ENCODE results near the gene AP3B1. TPM values are rescaled to one million over a fixed set of nuclear protein-coding genes. Genes with fewer than 3 reads are reported as not detected.
"Not testable (repeated sequence)": the region's sequence is repeated elsewhere in the genome, so short reads cannot be mapped to it uniquely, and the experiment has no call there.

AP3B1 gene
- total RNA-seq, 1 donor from 2014 or later, result 45.5 TPM

DNA sequence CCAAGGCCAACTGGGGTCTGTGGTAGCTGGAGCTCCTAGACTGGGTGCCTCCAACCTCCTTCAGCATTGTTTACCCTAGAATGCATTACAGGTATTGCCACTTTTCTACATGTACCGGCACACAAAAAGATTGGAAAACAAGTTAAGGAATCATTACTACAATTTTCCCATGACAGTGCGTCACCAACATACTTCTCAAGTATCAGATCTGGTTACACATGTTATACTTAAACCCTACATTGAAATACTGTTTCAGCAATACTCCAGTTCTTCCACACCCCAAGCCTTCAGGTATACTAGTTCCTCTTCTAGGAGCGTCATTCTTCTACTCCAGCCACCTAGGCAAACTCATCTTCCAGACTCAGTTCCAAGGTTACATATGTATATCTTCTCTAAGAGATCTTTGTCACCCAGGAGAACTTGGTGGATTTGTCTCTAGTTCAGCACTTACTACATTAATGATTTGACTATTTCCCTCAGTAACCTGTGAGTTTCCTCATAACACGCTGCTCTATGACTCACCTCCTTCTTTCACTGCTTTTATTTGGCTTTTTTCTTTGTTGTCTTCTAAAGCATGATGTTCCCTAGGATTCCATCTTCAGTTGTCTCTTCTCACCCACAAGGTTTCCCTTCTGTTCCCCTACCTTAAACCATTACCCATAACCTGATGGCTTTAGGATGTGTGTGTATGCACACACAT is 217.0 kb downstream of the AP3B1 start:
- intact Hi-C loops (cut with micrococcal nuclease), result no loop called here
- no peak for DNase-seq
- H3K4me3 Mint-ChIP-seq, result no peak overlapping the region
- no peaks in the 10 kb centered on the region for H3K4me1 Mint-ChIP-seq
- H3K9me3 Mint-ChIP-seq, result peaks cover 12% of the 10 kb centered on the region
- no peaks in the 10 kb centered on the region for H3K27me3 Mint-ChIP-seq
- H3K27ac Mint-ChIP-seq, result no peak overlapping the region
- H3K36me3 Mint-ChIP-seq (ENCODE audit: low read depth), result peaks cover 16% of the 10 kb centered on the region

- H3K36me3 Mint-ChIP-seq (ENCODE audit: low read depth), result peaks cover 14% of the 10 kb centered on the region
- no peak overlapping the region for H3K4me3 Mint-ChIP-seq
- no peak for DNase-seq
- H3K27ac Mint-ChIP-seq, result no peak overlapping the region
- H3K4me1 Mint-ChIP-seq, result no peaks in the 10 kb centered on the region
- no peaks in the 10 kb centered on the region for H3K27me3 Mint-ChIP-seq
- intact Hi-C loops (cut with micrococcal nuclease), result no loop called here
- peaks cover 9% of the 10 kb centered on the region for H3K9me3 Mint-ChIP-seq
Observed at GRCh38 chr5:78076351-78076750, 218.1 kb downstream of the AP3B1 start.

GRCh38 chr5:78075301-78075700 is 219.2 kb downstream of the AP3B1 start:
- intact Hi-C loops (cut with micrococcal nuclease), result no loop called here
- Mint-ChIP-seq H3K4me3 (no peak overlapping the region), H3K36me3 (ENCODE audit: low read depth) (peaks cover 19% of the 10 kb centered on the region), H3K27me3 (no peaks in the 10 kb centered on the region), H3K4me1 (no peaks in the 10 kb centered on the region), H3K9me3 (peaks cover 15% of the 10 kb centered on the region), H3K27ac (no peak overlapping the region)
- DNase-seq, result no peak

DNA sequence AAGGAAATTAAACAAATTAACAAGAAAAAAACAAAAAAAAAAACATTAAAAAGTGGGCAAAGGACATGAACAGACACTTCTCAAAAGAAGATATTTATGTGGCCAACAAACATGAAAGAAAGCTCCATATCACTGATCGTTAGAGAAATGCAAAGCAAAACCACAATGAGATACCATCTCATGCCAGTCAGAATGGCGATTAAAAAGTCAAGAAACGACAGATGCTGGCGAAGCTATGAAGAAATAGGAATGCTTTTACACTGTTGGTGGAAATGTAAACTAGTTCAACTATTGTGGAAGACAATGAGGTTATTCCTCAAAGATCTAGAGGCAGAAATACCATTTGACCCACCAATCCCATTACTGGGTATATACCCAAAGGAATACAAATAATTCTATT is 223.8 kb downstream of the AP3B1 start:
- H3K27me3 Mint-ChIP-seq; DNase-seq; H3K4me1 Mint-ChIP-seq; H3K4me3 Mint-ChIP-seq; H3K27ac Mint-ChIP-seq; intact Hi-C loops (cut with micrococcal nuclease): not testable (repeated sequence)
- Mint-ChIP-seq H3K9me3 (peaks cover 30% of the 10 kb centered on the region), H3K36me3 (ENCODE audit: low read depth) (peaks cover 36% of the 10 kb centered on the region)

- intact Hi-C loops (cut with micrococcal nuclease); H3K4me3 Mint-ChIP-seq; H3K4me1 Mint-ChIP-seq; H3K27ac Mint-ChIP-seq; DNase-seq; H3K27me3 Mint-ChIP-seq: not testable (repeated sequence)
- peaks cover 30% of the 10 kb centered on the region for H3K9me3 Mint-ChIP-seq
- H3K36me3 Mint-ChIP-seq (ENCODE audit: low read depth), result peaks cover 34% of the 10 kb centered on the region
Observed at GRCh38 chr5:78067581-78067980, 226.9 kb downstream of the AP3B1 start.

- H3K4me1 Mint-ChIP-seq; H3K4me3 Mint-ChIP-seq; intact Hi-C loops (cut with micrococcal nuclease); DNase-seq; H3K27ac Mint-ChIP-seq; H3K27me3 Mint-ChIP-seq: not testable (repeated sequence)
- Mint-ChIP-seq H3K36me3 (ENCODE audit: low read depth) (peaks cover 33% of the 10 kb centered on the region), H3K9me3 (peaks cover 30% of the 10 kb centered on the region)
Observed at GRCh38 chr5:78066722-78067121, 227.8 kb downstream of the AP3B1 start.

DNA sequence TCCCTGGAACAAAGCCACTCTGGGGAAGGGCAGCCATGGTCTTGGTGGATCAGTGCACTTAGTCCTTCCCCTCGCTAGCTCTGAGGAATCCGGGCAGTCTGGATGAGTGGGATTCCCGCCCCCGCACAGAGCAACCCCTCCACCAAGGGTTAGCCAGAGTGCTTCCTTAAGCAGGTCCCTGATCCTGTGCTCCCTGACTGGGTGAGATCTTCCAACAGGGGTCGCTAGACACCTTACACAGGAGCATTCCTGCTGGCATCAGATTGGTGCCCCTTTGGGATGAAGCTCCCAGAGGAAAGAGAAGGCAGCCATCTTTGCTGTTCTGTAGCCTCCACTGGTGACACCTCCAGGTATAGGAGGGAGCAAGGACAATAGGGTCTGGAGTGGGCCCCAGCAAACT is 228.8 kb downstream of the AP3B1 start:
- Mint-ChIP-seq H3K4me3 (no peak overlapping the region), H3K27me3 (no peaks in the 10 kb centered on the region), H3K4me1 (no peaks in the 10 kb centered on the region), H3K9me3 (peaks cover 25% of the 10 kb centered on the region), H3K36me3 (ENCODE audit: low read depth) (peaks cover 30% of the 10 kb centered on the region), H3K27ac (no peak overlapping the region)
- intact Hi-C loops (cut with micrococcal nuclease), result no loop called here
- no peak for DNase-seq

DNA sequence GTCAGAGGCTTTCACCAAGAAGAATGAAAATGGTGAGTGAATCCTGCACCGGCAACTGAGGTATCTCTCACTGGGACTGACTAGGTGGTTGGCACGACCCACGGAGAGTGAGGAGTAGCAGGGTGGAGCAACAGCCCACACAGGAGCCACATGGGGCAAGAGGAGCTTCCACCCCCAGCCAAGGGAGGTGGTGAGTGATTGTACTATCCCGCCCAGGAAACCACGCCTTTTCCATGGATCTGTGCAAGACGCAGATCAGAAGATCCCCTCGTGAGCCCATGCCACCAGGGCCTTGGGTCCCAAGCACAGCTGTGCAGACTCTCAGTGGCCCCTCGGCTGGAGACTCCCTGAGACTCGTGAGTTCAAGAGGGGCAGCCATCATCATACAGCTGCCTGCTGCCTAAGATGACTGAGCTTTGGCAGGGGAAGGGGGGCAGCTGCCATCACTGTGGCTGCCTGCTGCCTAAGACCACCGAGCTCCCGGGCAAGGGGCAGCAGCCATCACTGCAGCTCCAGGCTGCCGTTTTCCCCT is 229.5 kb downstream of the AP3B1 start:
- H3K4me3 Mint-ChIP-seq, result no peak overlapping the region
- H3K36me3 Mint-ChIP-seq (ENCODE audit: low read depth), result peaks cover 27% of the 10 kb centered on the region
- H3K9me3 Mint-ChIP-seq, result peaks cover 24% of the 10 kb centered on the region
- intact Hi-C loops (cut with micrococcal nuclease), result no loop called here
- H3K4me1 Mint-ChIP-seq, result no peaks in the 10 kb centered on the region
- H3K27ac Mint-ChIP-seq, result no peak overlapping the region
- no peak for DNase-seq
- no peaks in the 10 kb centered on the region for H3K27me3 Mint-ChIP-seq

DNA sequence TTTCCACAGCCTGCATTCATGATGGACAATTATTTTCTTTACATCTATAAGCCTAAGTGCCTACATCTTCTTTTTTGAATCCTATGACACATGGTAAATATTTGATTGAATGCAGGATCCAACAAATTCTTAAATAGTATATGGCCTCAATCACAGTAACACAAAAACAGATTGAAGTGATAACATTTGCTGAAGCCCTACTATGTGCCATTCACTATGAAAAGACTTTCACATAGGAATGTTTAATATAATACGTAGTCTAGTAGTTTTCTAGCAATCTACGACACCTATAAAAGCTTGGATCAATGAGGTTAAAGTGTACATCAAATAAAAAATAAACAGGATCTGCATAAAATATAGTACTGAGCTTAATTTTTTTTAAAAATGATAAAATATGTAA is 231.0 kb downstream of the AP3B1 start:
- Mint-ChIP-seq H3K27me3 (no peaks in the 10 kb centered on the region), H3K27ac (no peak overlapping the region), H3K4me3 (no peak overlapping the region), H3K4me1 (no peaks in the 10 kb centered on the region), H3K36me3 (ENCODE audit: low read depth) (peaks cover 18% of the 10 kb centered on the region), H3K9me3 (peaks cover 17% of the 10 kb centered on the region)
- DNase-seq, result no peak
- intact Hi-C loops (cut with micrococcal nuclease), result no loop called here

- Mint-ChIP-seq H3K9me3 (peaks cover 15% of the 10 kb centered on the region), H3K4me3 (no peak overlapping the region), H3K27ac (no peak overlapping the region), H3K36me3 (ENCODE audit: low read depth) (peaks cover 14% of the 10 kb centered on the region), H3K27me3 (no peaks in the 10 kb centered on the region), H3K4me1 (no peaks in the 10 kb centered on the region)
- intact Hi-C loops (cut with micrococcal nuclease), result no loop called here
- DNase-seq, result no peak
Observed at GRCh38 chr5:78062645-78063044, 231.9 kb downstream of the AP3B1 start.

DNA sequence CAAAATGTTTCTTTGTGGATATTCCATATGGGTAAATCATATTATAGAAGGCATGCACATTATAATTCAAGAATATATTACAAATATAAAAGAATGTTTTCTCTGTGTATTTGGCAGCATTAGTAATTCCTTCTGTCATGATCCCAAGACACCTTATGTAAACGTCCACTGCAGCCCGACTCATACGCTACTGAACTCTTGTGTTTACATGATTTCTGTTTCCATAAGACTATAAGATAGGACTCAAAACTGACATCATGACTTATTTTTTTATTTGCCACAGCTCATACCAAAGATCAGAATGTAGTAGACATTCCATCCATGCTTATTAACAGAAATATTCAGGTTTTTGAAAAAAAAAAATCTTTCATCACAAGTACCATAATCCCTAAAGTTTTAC is 234.1 kb downstream of the AP3B1 start:
- Mint-ChIP-seq H3K4me1 (no peaks in the 10 kb centered on the region), H3K27me3 (no peaks in the 10 kb centered on the region), H3K36me3 (ENCODE audit: low read depth) (no peaks in the 10 kb centered on the region), H3K9me3 (no peaks in the 10 kb centered on the region), H3K27ac (no peak overlapping the region), H3K4me3 (no peak overlapping the region)
- DNase-seq, result no peak
- intact Hi-C loops (cut with micrococcal nuclease), result no loop called here

GRCh38 chr5:78058625-78059024 is 235.9 kb downstream of the AP3B1 start:
- H3K4me1 Mint-ChIP-seq, result no peaks in the 10 kb centered on the region
- H3K9me3 Mint-ChIP-seq, result no peaks in the 10 kb centered on the region
- DNase-seq, result no peak
- H3K4me3 Mint-ChIP-seq, result no peak overlapping the region
- H3K27me3 Mint-ChIP-seq, result no peaks in the 10 kb centered on the region
- intact Hi-C loops (cut with micrococcal nuclease), result no loop called here
- no peaks in the 10 kb centered on the region for H3K36me3 Mint-ChIP-seq (ENCODE audit: low read depth)
- no peak overlapping the region for H3K27ac Mint-ChIP-seq

DNA sequence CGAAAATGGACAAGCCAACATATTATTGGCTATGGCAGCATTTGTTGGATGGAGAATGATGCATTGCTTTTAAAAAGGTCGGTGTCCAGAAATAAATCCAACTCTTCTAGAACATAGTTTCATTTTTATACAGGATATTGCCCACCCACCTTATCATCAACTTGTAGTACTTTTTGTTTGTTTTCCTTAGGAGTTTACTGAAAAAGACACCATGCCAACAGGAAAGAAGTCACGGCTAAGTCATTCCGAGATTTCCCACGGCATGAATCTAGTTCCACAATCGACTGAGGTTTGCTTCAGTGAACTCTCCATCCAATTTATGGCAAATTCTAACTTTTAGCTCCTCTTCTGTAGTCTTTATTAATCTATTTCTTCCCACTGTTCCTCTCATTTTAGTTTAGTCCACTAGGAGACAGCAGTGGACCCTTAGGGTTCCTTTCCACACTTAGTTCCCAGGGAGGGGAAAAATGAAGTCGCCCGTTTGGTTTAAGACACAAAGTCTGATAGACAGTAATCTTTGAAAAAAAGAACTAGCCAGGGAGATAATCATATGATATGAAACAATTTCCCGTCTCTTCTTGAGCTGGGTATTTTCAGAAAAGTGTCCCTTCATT is 237.5 kb downstream of the AP3B1 start:
- Mint-ChIP-seq H3K4me1 (no peaks in the 10 kb centered on the region), H3K36me3 (ENCODE audit: low read depth) (no peaks in the 10 kb centered on the region), H3K27me3 (no peaks in the 10 kb centered on the region), H3K9me3 (no peaks in the 10 kb centered on the region), H3K27ac (no peak overlapping the region), H3K4me3 (no peak overlapping the region)
- intact Hi-C loops (cut with micrococcal nuclease), result no loop called here
- no peak for DNase-seq

DNA sequence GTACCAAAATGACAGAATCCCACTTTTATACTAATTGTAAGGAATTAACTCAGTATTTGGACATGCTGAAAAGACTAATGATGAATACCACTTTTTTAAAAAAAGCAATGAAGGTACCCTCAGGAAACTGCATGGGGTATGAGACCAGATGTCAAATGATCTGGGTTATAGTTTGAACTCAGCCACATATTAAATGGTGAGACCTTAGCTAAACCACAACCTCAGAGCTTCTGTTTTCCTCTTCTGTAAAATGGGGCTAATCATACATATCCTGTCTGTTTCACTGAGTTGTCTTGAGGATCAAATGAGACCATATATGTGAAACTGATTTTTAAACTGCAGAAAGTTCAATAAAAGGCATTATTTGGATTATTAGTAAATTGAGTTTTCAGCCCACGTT is 238.4 kb downstream of the AP3B1 start:
- no peaks in the 10 kb centered on the region for H3K9me3 Mint-ChIP-seq
- no peaks in the 10 kb centered on the region for H3K27me3 Mint-ChIP-seq
- no peaks in the 10 kb centered on the region for H3K36me3 Mint-ChIP-seq (ENCODE audit: low read depth)
- no peaks in the 10 kb centered on the region for H3K4me1 Mint-ChIP-seq
- H3K4me3 Mint-ChIP-seq, result no peak overlapping the region
- no peak overlapping the region for H3K27ac Mint-ChIP-seq
- DNase-seq, result no peak
- intact Hi-C loops (cut with micrococcal nuclease), result no loop called here

All from activated CD4-positive, alpha-beta T cell treated with anti-CD3 and anti-CD28 coated beads, Interleukin-2, amount 10 ng/mL, durations not matched to agents 24 days and 14 days (primary cell).